Breast epithelium (tissue), 3 donors: ENCODE results near the gene C11orf87.

Source experiments
- POLR2A ChIP-seq: fragments of 450-650 bp; IDR thresholded peaks from one replicate; pipeline ENCODE4 v1.6.1; 2016; ENCODE audit warnings: antibody characterized with exemption, mild to moderate bottlenecking, moderate library complexity
- POLR2AphosphoS5 ChIP-seq, 3 donors: sonication (generic); formaldehyde crosslinking; IDR thresholded peaks; one replicate each; pipeline ENCODE4 v1.6.1; 2017; ENCODE audit warnings: antibody characterized with exemption in 3 of 3
- TF ChIP-seq, protein P1 (sequence below), 3 donors: fragments of 450-650 bp; IDR thresholded peaks; one replicate each; pipeline ENCODE4 v1.5.1; 2016 to 2017; ENCODE audit warnings: antibody characterized with exemption in 3 of 3, mild to moderate bottlenecking in 3 of 3, moderate library complexity in 3 of 3

DNA sequence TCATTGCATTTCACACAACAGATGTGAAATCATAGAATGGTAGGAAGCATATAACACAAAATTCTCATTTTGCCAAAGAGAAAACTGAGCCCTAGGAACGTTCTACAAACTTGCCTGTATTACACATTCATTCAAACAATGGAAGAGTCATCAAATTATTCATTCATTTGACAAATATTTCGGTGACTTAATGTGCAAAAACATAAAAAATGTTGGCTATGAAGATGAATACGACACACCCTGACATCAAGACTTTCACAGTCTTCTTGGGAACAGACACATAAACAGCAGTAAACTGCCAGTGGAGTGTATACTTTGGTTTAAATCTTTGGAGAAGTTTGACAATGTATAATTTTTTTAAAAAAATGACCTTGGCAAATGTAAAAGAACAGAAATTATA lies 20.4 kb upstream of the C11orf87 start:
- TF ChIP-seq, protein P1, sequence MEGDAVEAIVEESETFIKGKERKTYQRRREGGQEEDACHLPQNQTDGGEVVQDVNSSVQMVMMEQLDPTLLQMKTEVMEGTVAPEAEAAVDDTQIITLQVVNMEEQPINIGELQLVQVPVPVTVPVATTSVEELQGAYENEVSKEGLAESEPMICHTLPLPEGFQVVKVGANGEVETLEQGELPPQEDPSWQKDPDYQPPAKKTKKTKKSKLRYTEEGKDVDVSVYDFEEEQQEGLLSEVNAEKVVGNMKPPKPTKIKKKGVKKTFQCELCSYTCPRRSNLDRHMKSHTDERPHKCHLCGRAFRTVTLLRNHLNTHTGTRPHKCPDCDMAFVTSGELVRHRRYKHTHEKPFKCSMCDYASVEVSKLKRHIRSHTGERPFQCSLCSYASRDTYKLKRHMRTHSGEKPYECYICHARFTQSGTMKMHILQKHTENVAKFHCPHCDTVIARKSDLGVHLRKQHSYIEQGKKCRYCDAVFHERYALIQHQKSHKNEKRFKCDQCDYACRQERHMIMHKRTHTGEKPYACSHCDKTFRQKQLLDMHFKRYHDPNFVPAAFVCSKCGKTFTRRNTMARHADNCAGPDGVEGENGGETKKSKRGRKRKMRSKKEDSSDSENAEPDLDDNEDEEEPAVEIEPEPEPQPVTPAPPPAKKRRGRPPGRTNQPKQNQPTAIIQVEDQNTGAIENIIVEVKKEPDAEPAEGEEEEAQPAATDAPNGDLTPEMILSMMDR (IDR thresholded peaks at IDR 0.05), result no peak
- TF ChIP-seq POLR2A (no peak), POLR2AphosphoS5 (IDR thresholded peaks at IDR 0.05) (no peak)
